Measurements from ENCODE around the gene MRPS7. TPM values are rescaled to one million over a fixed set of nuclear protein-coding genes. Genes with fewer than 3 reads are reported as not detected.

MRPS7 gene
- total RNA-seq, 1 experiment from 2014 or later: 94.7 TPM

DNA sequence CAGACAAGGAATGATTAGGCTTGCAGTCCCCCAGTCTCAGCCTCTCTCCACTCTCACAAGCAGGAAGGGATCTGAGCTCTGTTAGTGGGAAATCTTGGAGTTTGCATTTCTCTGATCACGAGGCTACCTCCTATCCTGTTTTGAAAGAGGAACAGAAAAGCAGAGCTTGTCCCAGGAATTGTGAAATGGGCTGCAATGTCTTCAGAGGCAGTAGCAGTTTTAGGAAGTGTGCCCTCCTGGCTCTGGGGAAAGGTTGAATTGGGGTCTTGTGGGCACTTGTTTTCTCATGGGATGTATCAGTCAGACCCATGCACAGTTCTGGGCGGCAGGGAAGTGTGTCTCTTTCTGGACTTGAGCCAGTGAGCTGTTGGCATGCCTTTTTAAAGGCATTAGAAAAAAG, 33.4 kb upstream of the MRPS7 start (continued):
- TF ChIP-seq, protein P1, sequence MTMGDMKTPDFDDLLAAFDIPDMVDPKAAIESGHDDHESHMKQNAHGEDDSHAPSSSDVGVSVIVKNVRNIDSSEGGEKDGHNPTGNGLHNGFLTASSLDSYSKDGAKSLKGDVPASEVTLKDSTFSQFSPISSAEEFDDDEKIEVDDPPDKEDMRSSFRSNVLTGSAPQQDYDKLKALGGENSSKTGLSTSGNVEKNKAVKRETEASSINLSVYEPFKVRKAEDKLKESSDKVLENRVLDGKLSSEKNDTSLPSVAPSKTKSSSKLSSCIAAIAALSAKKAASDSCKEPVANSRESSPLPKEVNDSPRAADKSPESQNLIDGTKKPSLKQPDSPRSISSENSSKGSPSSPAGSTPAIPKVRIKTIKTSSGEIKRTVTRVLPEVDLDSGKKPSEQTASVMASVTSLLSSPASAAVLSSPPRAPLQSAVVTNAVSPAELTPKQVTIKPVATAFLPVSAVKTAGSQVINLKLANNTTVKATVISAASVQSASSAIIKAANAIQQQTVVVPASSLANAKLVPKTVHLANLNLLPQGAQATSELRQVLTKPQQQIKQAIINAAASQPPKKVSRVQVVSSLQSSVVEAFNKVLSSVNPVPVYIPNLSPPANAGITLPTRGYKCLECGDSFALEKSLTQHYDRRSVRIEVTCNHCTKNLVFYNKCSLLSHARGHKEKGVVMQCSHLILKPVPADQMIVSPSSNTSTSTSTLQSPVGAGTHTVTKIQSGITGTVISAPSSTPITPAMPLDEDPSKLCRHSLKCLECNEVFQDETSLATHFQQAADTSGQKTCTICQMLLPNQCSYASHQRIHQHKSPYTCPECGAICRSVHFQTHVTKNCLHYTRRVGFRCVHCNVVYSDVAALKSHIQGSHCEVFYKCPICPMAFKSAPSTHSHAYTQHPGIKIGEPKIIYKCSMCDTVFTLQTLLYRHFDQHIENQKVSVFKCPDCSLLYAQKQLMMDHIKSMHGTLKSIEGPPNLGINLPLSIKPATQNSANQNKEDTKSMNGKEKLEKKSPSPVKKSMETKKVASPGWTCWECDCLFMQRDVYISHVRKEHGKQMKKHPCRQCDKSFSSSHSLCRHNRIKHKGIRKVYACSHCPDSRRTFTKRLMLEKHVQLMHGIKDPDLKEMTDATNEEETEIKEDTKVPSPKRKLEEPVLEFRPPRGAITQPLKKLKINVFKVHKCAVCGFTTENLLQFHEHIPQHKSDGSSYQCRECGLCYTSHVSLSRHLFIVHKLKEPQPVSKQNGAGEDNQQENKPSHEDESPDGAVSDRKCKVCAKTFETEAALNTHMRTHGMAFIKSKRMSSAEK (CRISPR knock-in tag; IDR thresholded peaks at IDR 0.05; ENCODE audit: borderline replicate concordance): no peak
- no peak for TF ChIP-seq JUN (CRISPR knock-in tag; IDR thresholded peaks at IDR 0.05)
- TF ChIP-seq, protein P2, sequence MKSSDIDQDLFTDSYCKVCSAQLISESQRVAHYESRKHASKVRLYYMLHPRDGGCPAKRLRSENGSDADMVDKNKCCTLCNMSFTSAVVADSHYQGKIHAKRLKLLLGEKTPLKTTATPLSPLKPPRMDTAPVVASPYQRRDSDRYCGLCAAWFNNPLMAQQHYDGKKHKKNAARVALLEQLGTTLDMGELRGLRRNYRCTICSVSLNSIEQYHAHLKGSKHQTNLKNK (CRISPR knock-in tag; IDR thresholded peaks at IDR 0.05): no peak

DNA sequence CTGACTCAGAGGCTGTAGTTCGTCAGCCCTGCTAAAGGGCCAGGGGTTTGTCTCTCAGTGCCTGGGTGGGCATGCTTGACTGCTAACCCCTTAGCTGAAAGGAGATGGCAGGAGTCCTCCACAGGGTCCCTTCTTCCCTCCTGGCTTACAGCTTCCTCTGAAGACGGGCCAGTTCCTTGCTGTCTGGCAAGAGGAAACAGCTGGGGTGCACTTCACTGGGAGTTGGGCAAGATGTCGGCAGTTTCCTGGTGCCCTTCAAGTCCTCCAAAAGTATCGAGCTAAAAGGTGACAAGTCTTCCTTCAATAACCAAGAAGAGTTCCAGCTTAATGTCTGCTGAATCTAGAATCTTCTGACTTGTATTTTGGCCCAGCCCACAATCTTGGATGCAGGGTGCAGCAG, 32.8 kb upstream of the MRPS7 start:
- TF ChIP-seq ZNF219 (CRISPR knock-in tag; IDR thresholded peaks at IDR 0.05; ENCODE audit: borderline replicate concordance): no peak
- TF ChIP-seq, protein P3, sequence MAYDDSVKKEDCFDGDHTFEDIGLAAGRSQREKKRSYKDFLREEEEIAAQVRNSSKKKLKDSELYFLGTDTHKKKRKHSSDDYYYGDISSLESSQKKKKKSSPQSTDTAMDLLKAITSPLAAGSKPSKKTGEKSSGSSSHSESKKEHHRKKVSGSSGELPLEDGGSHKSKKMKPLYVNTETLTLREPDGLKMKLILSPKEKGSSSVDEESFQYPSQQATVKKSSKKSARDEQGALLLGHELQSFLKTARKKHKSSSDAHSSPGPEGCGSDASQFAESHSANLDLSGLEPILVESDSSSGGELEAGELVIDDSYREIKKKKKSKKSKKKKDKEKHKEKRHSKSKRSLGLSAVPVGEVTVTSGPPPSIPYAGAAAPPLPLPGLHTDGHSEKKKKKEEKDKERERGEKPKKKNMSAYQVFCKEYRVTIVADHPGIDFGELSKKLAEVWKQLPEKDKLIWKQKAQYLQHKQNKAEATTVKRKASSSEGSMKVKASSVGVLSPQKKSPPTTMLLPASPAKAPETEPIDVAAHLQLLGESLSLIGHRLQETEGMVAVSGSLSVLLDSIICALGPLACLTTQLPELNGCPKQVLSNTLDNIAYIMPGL (CRISPR knock-in tag; IDR thresholded peaks at IDR 0.05): no peak
- TF ChIP-seq NFATC4 (CRISPR knock-in tag; IDR thresholded peaks at IDR 0.05): no peak
- TF ChIP-seq, protein P4, sequence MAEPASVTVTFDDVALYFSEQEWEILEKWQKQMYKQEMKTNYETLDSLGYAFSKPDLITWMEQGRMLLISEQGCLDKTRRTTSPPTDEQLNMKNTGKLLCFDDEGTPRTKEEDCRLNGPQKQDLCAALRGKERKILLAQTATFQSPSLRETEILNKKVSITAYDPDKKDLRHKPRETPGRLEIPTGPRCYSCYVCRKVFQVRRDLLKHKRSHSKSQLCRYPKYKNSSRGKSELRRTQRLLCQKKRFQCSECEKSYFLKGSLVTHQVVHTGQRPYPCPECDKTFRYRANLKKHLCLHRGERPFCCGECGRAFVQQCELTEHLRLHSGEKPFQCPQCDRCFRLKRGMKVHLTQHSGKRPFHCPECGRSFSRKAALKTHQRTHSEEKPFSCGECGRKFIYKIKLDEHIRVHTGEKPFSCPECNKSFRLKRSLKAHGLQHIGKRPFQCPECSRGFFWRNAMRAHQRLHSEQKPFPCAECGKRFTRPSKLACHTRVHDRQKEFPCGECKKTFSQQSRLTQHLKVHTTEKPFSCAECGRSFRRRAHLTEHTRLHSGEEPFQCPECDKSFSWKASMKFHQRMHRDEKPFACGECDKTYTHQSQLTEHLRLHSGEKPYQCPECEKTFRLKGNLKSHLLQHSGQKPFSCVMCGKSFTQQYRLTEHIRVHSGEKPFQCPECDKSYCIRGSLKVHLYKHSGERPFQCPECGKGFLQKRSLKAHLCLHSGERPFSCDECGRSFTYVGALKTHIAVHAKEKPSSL (CRISPR knock-in tag; conservative IDR thresholded peaks at IDR 0.05): no peak
- no peak for TF ChIP-seq SMAD4 (CRISPR knock-in tag; IDR thresholded peaks at IDR 0.05)
- TF ChIP-seq, protein P2 (CRISPR knock-in tag; IDR thresholded peaks at IDR 0.05): no peak
- no peak for TF ChIP-seq ZNF396 (CRISPR knock-in tag; IDR thresholded peaks at IDR 0.05; ENCODE audit: borderline replicate concordance)
- no peak for TF ChIP-seq ZNF121 (CRISPR knock-in tag; IDR thresholded peaks at IDR 0.05)
- no peak for TF ChIP-seq GTF2I (CRISPR knock-in tag; conservative IDR thresholded peaks at IDR 0.05)
- no peak overlapping the region for H3K4me3 Mint-ChIP-seq
- ATAC-seq (no peak), DNase-seq (ENCODE audit: low spot score) (no peak)
- no peaks in the 10 kb centered on the region; the same call in 1 of the 2 replicates for H3K27me3 Mint-ChIP-seq (ENCODE audit: low read depth)
- peaks cover 69% of the 10 kb centered on the region for H3K36me3 Mint-ChIP-seq
- ChIA-PET CTCF (interaction anchor here (1.0 to 6.4 kb wide), 2 partner anchors 11 to 42 kb away, joined by 3 to 62 read pairs; partner anchors contain the start of gene MIF4GD), POLR2A (no interaction called here)
- H3K9me3 Mint-ChIP-seq: no peaks in the 10 kb centered on the region
- H3K27ac Mint-ChIP-seq: no peak overlapping the region
- H3K4me1 Mint-ChIP-seq: no peaks in the 10 kb centered on the region

DNA sequence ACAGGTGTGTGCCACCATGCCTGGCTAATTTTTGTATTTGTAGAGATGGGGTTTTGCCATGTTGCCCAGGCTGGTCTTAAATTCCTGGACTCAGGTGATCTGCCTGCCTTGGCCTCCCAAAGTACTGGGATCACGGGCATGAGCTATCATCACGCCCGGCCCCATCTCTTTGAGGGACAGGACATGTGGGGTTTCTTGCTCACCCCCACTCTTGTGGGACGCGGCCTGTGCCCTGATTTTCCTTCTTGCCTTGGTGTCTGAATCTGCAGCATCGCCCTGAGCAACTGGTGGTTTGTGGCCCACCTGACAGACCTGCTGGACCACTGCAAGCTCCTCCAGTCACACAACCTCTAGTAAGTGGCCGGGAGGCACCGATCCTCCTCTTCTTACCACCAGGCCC, 30.6 kb upstream of the MRPS7 start:
- CTCF ChIA-PET: interaction anchor here (0.7 to 6.4 kb wide), 4 partner anchors 9 to 100 kb away, joined by 3 to 62 read pairs (median 4); partner anchors contain the start of genes MIF4GD and NT5C
- Mint-ChIP-seq H3K27me3 (ENCODE audit: low read depth) (no peaks in the 10 kb centered on the region), H3K4me1 (no peaks in the 10 kb centered on the region), H3K36me3 (peaks cover 70% of the 10 kb centered on the region), H3K9me3 (no peaks in the 10 kb centered on the region), H3K4me3 (no peak overlapping the region), H3K27ac (no peak overlapping the region)
- POLR2A ChIA-PET: no interaction called here
- ATAC-seq (no peak), DNase-seq (ENCODE audit: low spot score) (no peak)
- TF ChIP-seq SOX15 (CRISPR knock-in tag; IDR thresholded peaks at IDR 0.05) (no peak), PRRX2 (CRISPR knock-in tag; IDR thresholded peaks at IDR 0.05) (no peak), CBFB (CRISPR knock-in tag; IDR thresholded peaks at IDR 0.05; ENCODE audit: low read depth) (no peak), ETV6 (CRISPR knock-in tag; IDR thresholded peaks at IDR 0.05) (no peak), KAT7 (CRISPR knock-in tag; IDR thresholded peaks at IDR 0.05; ENCODE audit: borderline replicate concordance) (no peak), MXD4 (CRISPR knock-in tag; IDR thresholded peaks at IDR 0.05; ENCODE audit: borderline replicate concordance) (no peak), NR2C2 (CRISPR knock-in tag; IDR thresholded peaks at IDR 0.05) (no peak), OVOL2 (CRISPR knock-in tag; IDR thresholded peaks at IDR 0.05; ENCODE audit: borderline replicate concordance) (no peak), CREM (CRISPR knock-in tag; IDR thresholded peaks at IDR 0.05) (no peak), EMX1 (CRISPR knock-in tag; IDR thresholded peaks at IDR 0.05) (no peak), ZNF396 (CRISPR knock-in tag; IDR thresholded peaks at IDR 0.05; ENCODE audit: borderline replicate concordance) (no peak)
- TF ChIP-seq, protein P5, sequence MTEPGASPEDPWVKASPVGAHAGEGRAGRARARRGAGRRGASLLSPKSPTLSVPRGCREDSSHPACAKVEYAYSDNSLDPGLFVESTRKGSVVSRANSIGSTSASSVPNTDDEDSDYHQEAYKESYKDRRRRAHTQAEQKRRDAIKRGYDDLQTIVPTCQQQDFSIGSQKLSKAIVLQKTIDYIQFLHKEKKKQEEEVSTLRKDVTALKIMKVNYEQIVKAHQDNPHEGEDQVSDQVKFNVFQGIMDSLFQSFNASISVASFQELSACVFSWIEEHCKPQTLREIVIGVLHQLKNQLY (CRISPR knock-in tag; IDR thresholded peaks at IDR 0.05): no peak
- TF ChIP-seq, protein P2 (CRISPR knock-in tag; IDR thresholded peaks at IDR 0.05): no peak
- TF ChIP-seq, protein P6, sequence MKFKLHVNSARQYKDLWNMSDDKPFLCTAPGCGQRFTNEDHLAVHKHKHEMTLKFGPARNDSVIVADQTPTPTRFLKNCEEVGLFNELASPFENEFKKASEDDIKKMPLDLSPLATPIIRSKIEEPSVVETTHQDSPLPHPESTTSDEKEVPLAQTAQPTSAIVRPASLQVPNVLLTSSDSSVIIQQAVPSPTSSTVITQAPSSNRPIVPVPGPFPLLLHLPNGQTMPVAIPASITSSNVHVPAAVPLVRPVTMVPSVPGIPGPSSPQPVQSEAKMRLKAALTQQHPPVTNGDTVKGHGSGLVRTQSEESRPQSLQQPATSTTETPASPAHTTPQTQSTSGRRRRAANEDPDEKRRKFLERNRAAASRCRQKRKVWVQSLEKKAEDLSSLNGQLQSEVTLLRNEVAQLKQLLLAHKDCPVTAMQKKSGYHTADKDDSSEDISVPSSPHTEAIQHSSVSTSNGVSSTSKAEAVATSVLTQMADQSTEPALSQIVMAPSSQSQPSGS (CRISPR knock-in tag; IDR thresholded peaks at IDR 0.05; ENCODE audit: borderline replicate concordance, low read depth): no peak
